ENCODE data around the gene HOXD12.

- TF ChIP-seq CTCF (IDR thresholded peaks at IDR 0.05) = no peak
- TF ChIP-seq POLR2AphosphoS5 (IDR thresholded peaks at IDR 0.05) = no peak
- no peak for TF ChIP-seq EP300 (IDR thresholded peaks at IDR 0.05; ENCODE audit: low read depth)
These were observed 3.6 kb downstream of the HOXD12 start for GRCh38 chr2:176103194-176103593.

All from transverse colon (tissue), 4 donors.